Panc1 (cell line): Measurements from ENCODE around the gene TMX4.

Experiments
- POLR2AphosphoS5 ChIP-seq: IDR thresholded peaks from 2 replicates; pipeline ENCODE4 v1.6.1; 2012; ENCODE audit warnings: mild to moderate bottlenecking, low read depth, low read length, moderate library complexity
- SIN3A ChIP-seq: IDR thresholded peaks from 2 replicates; pipeline ENCODE4 v1.6.1; 2012; ENCODE audit warnings: low read depth, mild to moderate bottlenecking, low read length, moderate library complexity, borderline replicate concordance; ENCODE audit not compliant: insufficient read depth
- TCF7L2 ChIP-seq: IDR thresholded peaks from 2 replicates; pipeline ENCODE4 v1.6.1; 2011; ENCODE audit warnings: mild to moderate bottlenecking, low read depth, low read length, inconsistent platforms
- TF ChIP-seq, protein P1 (sequence below): fragments of 450-650 bp; IDR thresholded peaks from 2 replicates; pipeline ENCODE4 v1.5.1; 2017; ENCODE audit warnings: mild to moderate bottlenecking
- TF ChIP-seq, protein P2 (sequence below), 2 experiments: IDR thresholded peaks; 2 replicates each; pipeline ENCODE4 v1.6.1; 2011 to 2012; ENCODE audit warnings: low read depth in 2 of 2, control low read depth in 1 of 2, low read length in 1 of 2, mild to moderate bottlenecking in 1 of 2, moderate library complexity in 1 of 2; ENCODE audit not compliant: insufficient read depth in 1 of 2

DNA sequence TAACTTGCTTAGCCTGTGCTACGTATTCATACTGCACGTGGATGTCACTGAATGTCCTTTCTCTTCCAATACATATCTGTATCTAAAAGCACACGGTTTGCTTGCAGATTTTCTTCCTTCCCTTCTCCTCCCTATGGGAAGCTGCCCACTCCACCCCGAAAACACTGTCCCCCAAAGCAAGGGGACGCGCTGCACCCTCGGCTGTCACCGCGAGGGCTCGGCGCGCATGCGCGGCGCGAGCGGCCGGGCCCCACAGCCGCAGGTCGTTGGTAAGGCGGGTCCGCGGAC is 659 bp downstream of the TMX4 start:
- TF ChIP-seq, protein P1, sequence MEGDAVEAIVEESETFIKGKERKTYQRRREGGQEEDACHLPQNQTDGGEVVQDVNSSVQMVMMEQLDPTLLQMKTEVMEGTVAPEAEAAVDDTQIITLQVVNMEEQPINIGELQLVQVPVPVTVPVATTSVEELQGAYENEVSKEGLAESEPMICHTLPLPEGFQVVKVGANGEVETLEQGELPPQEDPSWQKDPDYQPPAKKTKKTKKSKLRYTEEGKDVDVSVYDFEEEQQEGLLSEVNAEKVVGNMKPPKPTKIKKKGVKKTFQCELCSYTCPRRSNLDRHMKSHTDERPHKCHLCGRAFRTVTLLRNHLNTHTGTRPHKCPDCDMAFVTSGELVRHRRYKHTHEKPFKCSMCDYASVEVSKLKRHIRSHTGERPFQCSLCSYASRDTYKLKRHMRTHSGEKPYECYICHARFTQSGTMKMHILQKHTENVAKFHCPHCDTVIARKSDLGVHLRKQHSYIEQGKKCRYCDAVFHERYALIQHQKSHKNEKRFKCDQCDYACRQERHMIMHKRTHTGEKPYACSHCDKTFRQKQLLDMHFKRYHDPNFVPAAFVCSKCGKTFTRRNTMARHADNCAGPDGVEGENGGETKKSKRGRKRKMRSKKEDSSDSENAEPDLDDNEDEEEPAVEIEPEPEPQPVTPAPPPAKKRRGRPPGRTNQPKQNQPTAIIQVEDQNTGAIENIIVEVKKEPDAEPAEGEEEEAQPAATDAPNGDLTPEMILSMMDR: no peak
- TF ChIP-seq, protein P2, sequence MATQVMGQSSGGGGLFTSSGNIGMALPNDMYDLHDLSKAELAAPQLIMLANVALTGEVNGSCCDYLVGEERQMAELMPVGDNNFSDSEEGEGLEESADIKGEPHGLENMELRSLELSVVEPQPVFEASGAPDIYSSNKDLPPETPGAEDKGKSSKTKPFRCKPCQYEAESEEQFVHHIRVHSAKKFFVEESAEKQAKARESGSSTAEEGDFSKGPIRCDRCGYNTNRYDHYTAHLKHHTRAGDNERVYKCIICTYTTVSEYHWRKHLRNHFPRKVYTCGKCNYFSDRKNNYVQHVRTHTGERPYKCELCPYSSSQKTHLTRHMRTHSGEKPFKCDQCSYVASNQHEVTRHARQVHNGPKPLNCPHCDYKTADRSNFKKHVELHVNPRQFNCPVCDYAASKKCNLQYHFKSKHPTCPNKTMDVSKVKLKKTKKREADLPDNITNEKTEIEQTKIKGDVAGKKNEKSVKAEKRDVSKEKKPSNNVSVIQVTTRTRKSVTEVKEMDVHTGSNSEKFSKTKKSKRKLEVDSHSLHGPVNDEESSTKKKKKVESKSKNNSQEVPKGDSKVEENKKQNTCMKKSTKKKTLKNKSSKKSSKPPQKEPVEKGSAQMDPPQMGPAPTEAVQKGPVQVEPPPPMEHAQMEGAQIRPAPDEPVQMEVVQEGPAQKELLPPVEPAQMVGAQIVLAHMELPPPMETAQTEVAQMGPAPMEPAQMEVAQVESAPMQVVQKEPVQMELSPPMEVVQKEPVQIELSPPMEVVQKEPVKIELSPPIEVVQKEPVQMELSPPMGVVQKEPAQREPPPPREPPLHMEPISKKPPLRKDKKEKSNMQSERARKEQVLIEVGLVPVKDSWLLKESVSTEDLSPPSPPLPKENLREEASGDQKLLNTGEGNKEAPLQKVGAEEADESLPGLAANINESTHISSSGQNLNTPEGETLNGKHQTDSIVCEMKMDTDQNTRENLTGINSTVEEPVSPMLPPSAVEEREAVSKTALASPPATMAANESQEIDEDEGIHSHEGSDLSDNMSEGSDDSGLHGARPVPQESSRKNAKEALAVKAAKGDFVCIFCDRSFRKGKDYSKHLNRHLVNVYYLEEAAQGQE (IDR thresholded peaks at IDR 0.05; ENCODE audit: insufficient read depth in 1 of 2, low read depth in 2 of 2, low read length in 1 of 2): no peak
- TF ChIP-seq POLR2AphosphoS5 (no peak), TCF7L2 (no peak), SIN3A (no peak)
